GM13977 (cell line): ENCODE data around the gene SIPA1L2.

Source experiments
- DNase-seq: peaks from one replicate; pipeline ENCODE4 v3.0.0; 2012; ENCODE audit warnings: low spot score
- in situ Hi-C: fragments of 300-500 bp; cut with MboI; formaldehyde crosslinking; loops from one replicate; pipeline ENCODE4 v1.12.0; 2022; ENCODE audit warnings: low sequenced_read_pairs, low pct_unique_long_range_greater_than_20kb, mixed read lengths, inconsistent platforms; ENCODE audit not compliant: unreplicated experiment
- TF ChIP-seq, protein P1 (sequence below): IDR thresholded peaks from 2 replicates; pipeline ENCODE4 v1.5.1; 2012; ENCODE audit warnings: mild to moderate bottlenecking, control low read depth; ENCODE audit not compliant: insufficient read depth; ENCODE audit errors: extremely low read depth, missing control alignments

SIPA1L2 gene

DNA sequence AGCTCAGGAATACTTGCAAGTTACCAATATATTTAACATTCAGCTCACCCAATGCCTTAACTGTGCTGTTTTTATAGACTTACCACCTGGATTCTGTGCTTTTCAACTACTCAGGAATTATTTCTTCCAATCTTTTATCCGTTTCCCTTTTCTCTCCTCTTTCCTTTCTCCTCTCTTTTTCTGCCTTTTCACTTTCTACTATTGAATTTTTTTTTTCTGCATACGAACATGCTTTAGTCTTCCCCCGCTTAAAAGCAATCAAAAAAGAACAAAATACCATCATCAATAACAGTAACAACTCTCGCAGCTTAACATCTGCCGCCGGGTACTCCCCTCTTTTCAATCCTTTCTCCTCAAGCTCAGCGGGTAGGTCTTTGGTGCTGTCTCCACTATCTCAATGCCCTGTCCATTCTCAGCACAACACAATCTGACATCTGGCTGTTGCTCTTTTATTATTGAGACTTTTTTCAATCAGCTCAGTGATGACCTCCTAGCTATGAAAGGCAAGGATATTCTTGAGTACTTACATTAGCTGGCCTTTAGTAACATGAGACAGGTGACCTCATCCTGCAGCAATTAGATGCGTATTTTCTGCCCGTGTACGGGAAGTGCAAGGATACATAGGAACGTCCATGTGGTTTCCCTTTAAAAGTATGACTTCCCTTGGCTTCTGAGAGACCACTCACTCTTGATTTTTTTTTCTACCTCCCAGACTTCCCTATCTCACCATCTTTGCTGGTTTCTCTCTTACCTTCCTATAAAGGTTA is 40.2 kb upstream of the SIPA1L2 start:
- in situ Hi-C loops = no loop called here
- DNase-seq = no peak
- TF ChIP-seq, protein P1, sequence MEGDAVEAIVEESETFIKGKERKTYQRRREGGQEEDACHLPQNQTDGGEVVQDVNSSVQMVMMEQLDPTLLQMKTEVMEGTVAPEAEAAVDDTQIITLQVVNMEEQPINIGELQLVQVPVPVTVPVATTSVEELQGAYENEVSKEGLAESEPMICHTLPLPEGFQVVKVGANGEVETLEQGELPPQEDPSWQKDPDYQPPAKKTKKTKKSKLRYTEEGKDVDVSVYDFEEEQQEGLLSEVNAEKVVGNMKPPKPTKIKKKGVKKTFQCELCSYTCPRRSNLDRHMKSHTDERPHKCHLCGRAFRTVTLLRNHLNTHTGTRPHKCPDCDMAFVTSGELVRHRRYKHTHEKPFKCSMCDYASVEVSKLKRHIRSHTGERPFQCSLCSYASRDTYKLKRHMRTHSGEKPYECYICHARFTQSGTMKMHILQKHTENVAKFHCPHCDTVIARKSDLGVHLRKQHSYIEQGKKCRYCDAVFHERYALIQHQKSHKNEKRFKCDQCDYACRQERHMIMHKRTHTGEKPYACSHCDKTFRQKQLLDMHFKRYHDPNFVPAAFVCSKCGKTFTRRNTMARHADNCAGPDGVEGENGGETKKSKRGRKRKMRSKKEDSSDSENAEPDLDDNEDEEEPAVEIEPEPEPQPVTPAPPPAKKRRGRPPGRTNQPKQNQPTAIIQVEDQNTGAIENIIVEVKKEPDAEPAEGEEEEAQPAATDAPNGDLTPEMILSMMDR = no peak

DNA sequence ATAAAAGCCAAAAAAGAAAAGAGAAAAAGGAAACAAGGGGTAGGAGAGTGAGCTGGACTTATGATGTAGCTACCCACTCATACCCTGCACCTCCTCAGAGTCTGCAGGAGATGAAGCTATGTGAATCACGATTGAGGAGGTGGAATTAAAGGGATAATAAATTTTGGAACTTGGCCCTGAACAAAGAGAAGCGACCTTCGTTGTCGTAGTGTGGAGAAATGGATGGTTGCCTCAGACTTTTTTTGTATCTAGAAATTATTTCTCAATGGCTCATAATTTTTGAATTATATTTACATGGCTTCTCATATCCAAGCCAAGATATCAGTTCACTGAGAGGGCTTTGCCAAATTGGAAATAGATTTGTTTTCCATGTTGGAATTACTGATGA is 37.8 kb upstream of the SIPA1L2 start:
- no peak for DNase-seq
- TF ChIP-seq, protein P1 = no peak
- in situ Hi-C loops = no loop called here

DNA sequence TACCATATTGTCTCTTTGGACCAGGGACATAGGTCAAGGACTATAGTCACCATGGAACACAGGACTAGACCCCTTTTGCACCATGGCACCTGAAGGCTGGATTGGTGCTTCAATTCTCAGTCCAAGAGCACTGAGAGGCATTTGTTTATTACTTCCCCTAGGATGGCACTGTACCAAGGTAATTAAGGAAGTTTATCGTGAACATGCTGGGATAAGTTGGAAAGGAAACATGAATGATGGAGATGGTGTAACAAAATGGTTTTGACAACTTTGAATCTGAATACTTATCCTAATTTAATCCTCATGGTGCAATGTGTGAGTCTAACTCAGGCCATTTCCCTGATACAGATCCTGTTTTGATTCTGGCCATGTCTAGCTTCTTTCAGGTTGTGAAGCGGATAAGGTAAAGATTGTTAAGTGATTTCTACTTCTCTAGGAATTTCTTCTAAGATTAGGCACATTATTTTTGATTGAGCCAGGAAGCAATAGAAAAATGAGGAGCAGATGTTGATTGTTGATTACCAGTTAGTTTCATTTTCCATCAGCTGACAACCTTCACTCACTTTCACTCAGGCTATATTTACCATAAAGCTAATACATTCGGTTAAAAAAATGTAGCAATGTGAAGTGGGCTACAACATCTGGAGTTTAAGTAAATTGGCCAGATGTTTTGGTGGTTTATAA is 37.3 kb upstream of the SIPA1L2 start:
- in situ Hi-C loops = no loop called here
- TF ChIP-seq, protein P1 = no peak
- no peak for DNase-seq

DNA sequence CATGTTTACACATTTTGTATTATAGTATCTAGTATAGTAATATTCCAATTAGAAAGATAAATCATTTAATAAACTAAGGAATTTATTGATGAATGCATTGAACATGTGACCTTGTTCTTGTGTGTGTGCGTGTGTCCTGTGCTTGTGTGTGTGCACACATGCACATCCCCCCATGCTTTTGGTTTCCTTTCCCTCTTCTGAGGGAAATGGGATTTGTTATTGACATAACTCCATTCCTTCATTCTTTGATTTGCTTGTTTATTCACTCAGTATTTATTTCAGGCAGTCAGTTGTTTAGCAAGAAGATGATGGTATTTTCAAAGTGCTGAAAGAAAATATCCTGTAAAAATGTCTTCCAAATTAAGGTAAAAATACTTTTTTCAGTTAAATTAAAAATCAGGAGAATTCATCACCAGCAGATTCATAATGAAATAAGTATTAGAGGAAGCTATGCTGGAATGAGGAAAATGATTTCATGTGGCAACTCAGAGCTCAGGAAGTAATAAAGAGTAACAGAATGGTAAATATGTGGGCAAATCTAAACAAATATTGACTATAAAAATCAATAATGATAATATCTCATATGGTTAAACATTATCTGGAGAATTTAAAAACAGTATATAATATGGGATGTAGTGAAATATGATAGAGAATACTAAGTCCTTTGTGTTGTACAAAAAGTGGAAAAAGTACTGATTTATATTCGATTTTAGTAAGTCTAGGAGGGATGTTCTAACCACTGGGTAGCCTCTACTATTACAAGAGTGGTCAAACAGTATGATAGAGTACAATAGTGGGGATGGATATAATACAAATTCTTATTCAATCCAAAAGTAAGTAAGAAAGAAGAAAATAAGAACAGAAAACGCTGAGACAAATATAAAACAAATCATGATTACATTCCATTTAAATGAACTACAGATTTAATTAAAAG is 35.2 kb upstream of the SIPA1L2 start:
- DNase-seq = no peak
- TF ChIP-seq, protein P1 = no peak
- in situ Hi-C loops = no loop called here

DNA sequence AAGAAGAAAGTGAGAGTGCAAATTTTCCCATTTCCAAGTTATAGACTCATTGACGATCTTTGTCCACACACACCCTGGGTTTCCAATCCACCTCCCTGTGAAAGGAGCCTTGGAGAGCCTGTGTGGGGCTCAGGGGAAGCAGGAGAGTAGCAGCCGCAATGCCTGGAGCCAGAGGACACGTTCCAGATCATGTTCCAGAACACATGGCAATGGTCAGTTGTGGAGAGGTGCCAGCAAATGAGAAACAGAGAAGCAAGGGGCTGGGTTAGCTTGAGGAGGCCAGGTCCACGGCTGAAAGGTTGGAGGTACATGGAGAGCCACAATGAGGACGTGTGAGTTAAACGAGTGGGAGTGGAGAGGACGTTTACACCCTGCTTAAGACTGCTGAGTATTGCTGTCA is 33.0 kb upstream of the SIPA1L2 start:
- in situ Hi-C loops = no loop called here
- DNase-seq = no peak

DNA sequence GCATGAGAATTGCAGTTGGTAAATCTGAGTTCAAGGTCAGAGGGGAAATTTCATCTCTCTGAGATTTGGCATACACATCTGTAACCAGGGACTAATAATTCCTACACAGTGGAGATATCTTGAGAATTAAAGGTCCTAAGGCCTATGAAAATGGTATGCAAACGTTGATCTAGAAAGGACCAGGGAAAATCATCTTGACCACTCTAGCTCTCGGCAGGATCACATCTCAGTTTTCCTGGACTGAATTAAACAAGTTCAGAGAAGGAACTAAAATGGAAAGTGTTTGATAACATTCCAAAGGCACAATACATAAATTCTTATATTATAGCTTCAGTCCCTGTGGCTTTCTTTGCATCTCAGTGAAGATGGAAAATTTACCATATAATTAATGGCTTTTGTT is 28.5 kb upstream of the SIPA1L2 start:
- no peak for DNase-seq
- TF ChIP-seq, protein P1 = no peak
- in situ Hi-C loops = no loop called here

More for the DNA sequence above, 33.0 kb upstream of the SIPA1L2 start:
- TF ChIP-seq, protein P1 = no peak
